ENCODE data around the gene COL4A1. TPM values are rescaled to one million over a fixed set of nuclear protein-coding genes. Genes with fewer than 3 reads are reported as not detected.

COL4A1 gene
- total RNA-seq, 1 experiment from 2014 or later: 0.10 TPM

- peak; percentile 57 for DNase-seq (ENCODE audit: low spot score)
These were observed 1.9 kb upstream of the COL4A1 start for GRCh38 chr13:110308656-110309359.

- DNase-seq (ENCODE audit: low spot score): no peak
These were observed 1.1 kb upstream of the COL4A1 start for GRCh38 chr13:110307767-110308655.

- no peak for DNase-seq (ENCODE audit: low spot score)
These were observed 507 bp downstream of the COL4A1 start for GRCh38 chr13:110306340-110306959.

GRCh38 chr13:110305949-110306339 is 1.0 kb downstream of the COL4A1 start:
- no peak for DNase-seq (ENCODE audit: low spot score)

- DNase-seq (ENCODE audit: low spot score): no peak
These were observed 1.4 kb downstream of the COL4A1 start for GRCh38 chr13:110305544-110305943.

- DNase-seq (ENCODE audit: low spot score): no peak
These were observed 2.0 kb downstream of the COL4A1 start for GRCh38 chr13:110305001-110305400.

- DNase-seq (ENCODE audit: low spot score): no peak
These were observed 2.7 kb downstream of the COL4A1 start for GRCh38 chr13:110304256-110304655.

GRCh38 chr13:110303644-110304043 is 3.3 kb downstream of the COL4A1 start:
- DNase-seq (ENCODE audit: low spot score): no peak

GRCh38 chr13:110302997-110303396 is 4.0 kb downstream of the COL4A1 start:
- DNase-seq (ENCODE audit: low spot score): no peak

- no peak for DNase-seq (ENCODE audit: low spot score)
These were observed 5.1 kb downstream of the COL4A1 start for GRCh38 chr13:110301606-110302553.

- DNase-seq (ENCODE audit: low spot score): no peak
These were observed 5.9 kb downstream of the COL4A1 start for GRCh38 chr13:110301083-110301482.

- DNase-seq (ENCODE audit: low spot score): no peak
These were observed 6.7 kb downstream of the COL4A1 start for GRCh38 chr13:110300090-110300815.

- DNase-seq (ENCODE audit: low spot score): no peak
These were observed 7.6 kb downstream of the COL4A1 start for GRCh38 chr13:110299283-110299840.

- DNase-seq (ENCODE audit: low spot score): no peak
These were observed 8.3 kb downstream of the COL4A1 start for GRCh38 chr13:110298505-110299282.

GRCh38 chr13:110297766-110298504 is 9.0 kb downstream of the COL4A1 start:
- no peak for DNase-seq (ENCODE audit: low spot score)

- no peak for DNase-seq (ENCODE audit: low spot score)
These were observed 9.9 kb downstream of the COL4A1 start for GRCh38 chr13:110297011-110297410.

GRCh38 chr13:110294622-110295021 is 12.3 kb downstream of the COL4A1 start:
- no peak for DNase-seq (ENCODE audit: low spot score)

GRCh38 chr13:110294146-110294545 is 12.8 kb downstream of the COL4A1 start:
- DNase-seq (ENCODE audit: low spot score): no peak

- DNase-seq (ENCODE audit: low spot score): no peak
These were observed 13.3 kb downstream of the COL4A1 start for GRCh38 chr13:110293649-110294048.
